Measurements from ENCODE around the gene CCSER1.

CCSER1 gene

GRCh38 chr4:90486346-90486745 is 359.2 kb downstream of the CCSER1 start:
- H3K36me3 ChIP-seq (ENCODE audit: control insufficient read depth, low read length) = no peaks in the 10 kb centered on the region
- H3K4me1 ChIP-seq (ENCODE audit: control insufficient read depth, low read length) = no peaks in the 10 kb centered on the region
- no peaks in the 10 kb centered on the region for H3K27me3 ChIP-seq (ENCODE audit: control insufficient read depth, low read length)
- no peak overlapping the region for H3K4me2 ChIP-seq (ENCODE audit: low read length)
- no peaks in the 10 kb centered on the region for H4K20me1 ChIP-seq (ENCODE audit: control insufficient read depth, insufficient read depth, low read depth, low read length)
- H3K79me2 ChIP-seq (ENCODE audit: control insufficient read depth, low read length) = no peaks in the 10 kb centered on the region
- no peak overlapping the region for H3K4me3 ChIP-seq (ENCODE audit: low read length)
- no peak for TF ChIP-seq CTCF (IDR thresholded peaks at IDR 0.05; ENCODE audit: low read depth, low read length, poor library complexity, severe bottlenecking)
- TF ChIP-seq EZH2phosphoT487 (IDR thresholded peaks at IDR 0.05; ENCODE audit: borderline replicate concordance, low read length) = no peak
- H3F3A ChIP-seq (ENCODE audit: control insufficient read depth, insufficient read depth) = no peaks in the 10 kb centered on the region
- H3K27ac ChIP-seq (ENCODE audit: low read depth, low read length) = no peak overlapping the region
- no peaks in the 10 kb centered on the region for H3K9me3 ChIP-seq (ENCODE audit: control insufficient read depth, insufficient read depth, low read length)
- H3K9me2 ChIP-seq (replicated peaks; ENCODE audit: control insufficient read depth, low read length) = no peaks in the 10 kb centered on the region

DNA sequence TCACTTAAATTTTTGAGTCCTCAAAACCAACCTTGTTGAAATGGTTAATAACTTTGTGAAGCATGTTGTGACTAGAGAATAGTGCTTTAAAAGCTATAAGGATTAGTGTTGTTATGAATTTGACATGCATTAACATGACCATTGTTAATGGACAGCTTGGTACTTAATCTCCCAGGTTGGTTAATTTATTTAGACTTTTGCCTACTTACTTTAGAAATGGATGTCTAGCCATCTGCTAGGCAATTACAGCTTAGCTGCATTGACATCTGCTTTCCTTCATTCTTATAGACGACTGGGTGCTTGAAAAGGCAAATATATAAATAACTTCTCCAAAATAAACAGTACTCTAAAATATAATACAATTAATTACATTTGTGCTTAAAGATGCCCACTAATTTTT is 368.0 kb downstream of the CCSER1 start:
- H3K4me1 ChIP-seq (ENCODE audit: control insufficient read depth, low read length) = no peaks in the 10 kb centered on the region
- H3K4me2 ChIP-seq (ENCODE audit: low read length) = no peak overlapping the region
- no peaks in the 10 kb centered on the region for H4K20me1 ChIP-seq (ENCODE audit: control insufficient read depth, insufficient read depth, low read depth, low read length)
- H3K27me3 ChIP-seq (ENCODE audit: control insufficient read depth, low read length) = no peaks in the 10 kb centered on the region
- H3K79me2 ChIP-seq (ENCODE audit: control insufficient read depth, low read length) = no peaks in the 10 kb centered on the region
- no peak overlapping the region for H3K4me3 ChIP-seq (ENCODE audit: low read length)
- H3K27ac ChIP-seq (ENCODE audit: low read depth, low read length) = no peak overlapping the region
- TF ChIP-seq EZH2phosphoT487 (IDR thresholded peaks at IDR 0.05; ENCODE audit: borderline replicate concordance, low read length) = no peak
- TF ChIP-seq CTCF (IDR thresholded peaks at IDR 0.05; ENCODE audit: low read depth, low read length, poor library complexity, severe bottlenecking) = no peak
- H3K9me3 ChIP-seq (ENCODE audit: control insufficient read depth, insufficient read depth, low read length) = no peaks in the 10 kb centered on the region
- no peaks in the 10 kb centered on the region for H3F3A ChIP-seq (ENCODE audit: control insufficient read depth, insufficient read depth)
- no peaks in the 10 kb centered on the region for H3K9me2 ChIP-seq (replicated peaks; ENCODE audit: control insufficient read depth, low read length)
- H3K36me3 ChIP-seq (ENCODE audit: control insufficient read depth, low read length) = no peaks in the 10 kb centered on the region

- Histone ChIP-seq H3K79me2 (ENCODE audit: control insufficient read depth, low read length) (no peaks in the 10 kb centered on the region), H3K4me1 (ENCODE audit: control insufficient read depth, low read length) (no peaks in the 10 kb centered on the region), H3K9me2 (replicated peaks; ENCODE audit: control insufficient read depth, low read length) (no peaks in the 10 kb centered on the region), H3K36me3 (ENCODE audit: control insufficient read depth, low read length) (no peaks in the 10 kb centered on the region), H3K9me3 (ENCODE audit: control insufficient read depth, insufficient read depth, low read length) (no peaks in the 10 kb centered on the region), H3K4me2 (ENCODE audit: low read length) (no peak overlapping the region), H3K27ac (ENCODE audit: low read depth, low read length) (no peak overlapping the region), H3F3A (ENCODE audit: control insufficient read depth, insufficient read depth) (no peaks in the 10 kb centered on the region), H3K27me3 (ENCODE audit: control insufficient read depth, low read length) (no peaks in the 10 kb centered on the region), H4K20me1 (ENCODE audit: control insufficient read depth, insufficient read depth, low read depth, low read length) (no peaks in the 10 kb centered on the region), H3K4me3 (ENCODE audit: low read length) (no peak overlapping the region)
- TF ChIP-seq CTCF (IDR thresholded peaks at IDR 0.05; ENCODE audit: low read depth, low read length, poor library complexity, severe bottlenecking) = no peak
- no peak for TF ChIP-seq EZH2phosphoT487 (IDR thresholded peaks at IDR 0.05; ENCODE audit: borderline replicate concordance, low read length)
Measured at GRCh38 chr4:90495936-90496335, 368.7 kb downstream of the CCSER1 start.

DNA sequence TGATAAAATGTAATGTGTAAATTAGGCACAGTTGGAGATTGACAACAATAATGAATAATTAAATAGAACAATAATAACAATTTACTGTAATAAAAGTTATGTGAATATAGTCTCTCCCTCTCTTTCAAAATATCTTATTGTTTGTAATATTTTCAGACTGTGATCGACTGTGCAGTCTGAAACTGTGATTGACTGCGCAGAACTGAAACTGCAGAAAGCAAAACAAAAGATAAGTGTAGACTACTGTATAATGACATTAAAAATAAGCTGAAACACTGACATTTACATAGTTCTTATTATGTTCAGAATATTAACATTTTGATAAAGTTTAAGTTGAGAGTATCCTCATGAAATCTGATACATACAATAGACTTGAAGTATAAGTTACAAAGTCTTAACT is 371.0 kb downstream of the CCSER1 start:
- H3K4me2 ChIP-seq (ENCODE audit: low read length) = no peak overlapping the region
- no peak for TF ChIP-seq EZH2phosphoT487 (IDR thresholded peaks at IDR 0.05; ENCODE audit: borderline replicate concordance, low read length)

More for the DNA sequence above, 371.0 kb downstream of the CCSER1 start:
- H3K4me1 ChIP-seq (ENCODE audit: control insufficient read depth, low read length) = no peaks in the 10 kb centered on the region
- H3F3A ChIP-seq (ENCODE audit: control insufficient read depth, insufficient read depth) = no peaks in the 10 kb centered on the region
- no peaks in the 10 kb centered on the region for H3K27me3 ChIP-seq (ENCODE audit: control insufficient read depth, low read length)
- peaks cover 6% of the 10 kb centered on the region; the same call in 1 of the 2 replicates for H3K9me3 ChIP-seq (ENCODE audit: control insufficient read depth, insufficient read depth, low read length)
- H3K4me3 ChIP-seq (ENCODE audit: low read length) = no peak overlapping the region
- no peak overlapping the region for H3K27ac ChIP-seq (ENCODE audit: low read depth, low read length)
- H3K79me2 ChIP-seq (ENCODE audit: control insufficient read depth, low read length) = no peaks in the 10 kb centered on the region
- H3K9me2 ChIP-seq (replicated peaks; ENCODE audit: control insufficient read depth, low read length) = no peaks in the 10 kb centered on the region
- H4K20me1 ChIP-seq (ENCODE audit: control insufficient read depth, insufficient read depth, low read depth, low read length) = no peaks in the 10 kb centered on the region
- no peaks in the 10 kb centered on the region for H3K36me3 ChIP-seq (ENCODE audit: control insufficient read depth, low read length)
